LNCAP (cell line): ENCODE data around the gene NSRP1.

Source experiments
- CTCF ChIP-seq: fragments of 450-650 bp; IDR thresholded peaks from 2 replicates; pipeline ENCODE4 v1.5.1; 2017; ENCODE audit warnings: mild to moderate bottlenecking

The NSRP1 gene

GRCh38 chr17:30220414-30220813 is 103.8 kb downstream of the NSRP1 start:
- TF ChIP-seq CTCF = no peak

- TF ChIP-seq CTCF = no peak
Measured at GRCh38 chr17:30221346-30221745, 104.7 kb downstream of the NSRP1 start.

- TF ChIP-seq CTCF = no peak
Measured at GRCh38 chr17:30222251-30222650, 105.6 kb downstream of the NSRP1 start.

- no peak for TF ChIP-seq CTCF
Measured at GRCh38 chr17:30222721-30223175, 106.1 kb downstream of the NSRP1 start.

GRCh38 chr17:30224419-30224960 is 107.9 kb downstream of the NSRP1 start:
- TF ChIP-seq CTCF = no peak

- no peak for TF ChIP-seq CTCF
Measured at GRCh38 chr17:30225112-30225511, 108.5 kb downstream of the NSRP1 start.

- TF ChIP-seq CTCF = no peak
Measured at GRCh38 chr17:30225919-30226553, 109.4 kb downstream of the NSRP1 start.
